ENCODE measurements around the gene CPVL.
"Not testable (repeated sequence)": the region's sequence is repeated elsewhere in the genome, so short reads cannot be mapped to it uniquely, and the experiment has no call there.

CPVL gene

DNA sequence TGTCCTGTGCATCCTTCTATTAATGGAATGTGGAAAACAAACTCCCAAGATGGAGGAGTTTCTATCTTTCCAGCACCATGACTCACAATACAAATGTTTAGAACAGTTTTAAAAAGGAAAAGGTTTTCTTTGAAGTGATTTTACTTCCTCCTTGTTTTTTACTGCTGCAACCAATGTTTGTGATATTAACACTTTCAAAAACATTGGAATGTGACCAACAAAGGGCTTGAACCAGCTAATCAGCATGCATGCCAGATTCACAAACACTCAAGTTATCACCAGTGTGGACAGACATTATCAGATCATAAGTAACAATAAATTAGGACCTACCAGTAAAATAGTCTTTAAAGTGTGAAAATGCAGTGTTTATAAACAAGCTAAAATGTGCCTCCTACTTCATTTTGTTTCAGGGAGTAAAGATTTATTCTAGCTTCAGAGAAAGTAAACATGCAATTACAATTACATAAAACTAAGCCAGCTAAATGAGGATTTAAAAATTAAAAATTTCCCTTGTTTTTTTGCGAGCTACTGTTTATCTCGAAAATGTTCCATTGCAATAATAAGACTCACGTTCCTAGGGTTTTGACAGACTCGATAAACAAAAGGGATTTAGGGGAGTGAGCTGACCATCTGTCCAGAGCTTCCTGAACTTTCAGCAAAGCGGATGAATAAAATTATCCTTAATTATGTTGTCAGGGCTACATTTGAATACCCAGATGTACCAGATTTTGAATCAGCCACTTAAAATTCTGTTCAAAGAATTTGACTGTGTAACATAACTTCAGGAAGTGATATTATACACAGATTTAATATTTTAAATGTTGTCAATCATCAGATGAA, 29.8 kb downstream of the CPVL start:
- DNase-seq, result no peak

DNA sequence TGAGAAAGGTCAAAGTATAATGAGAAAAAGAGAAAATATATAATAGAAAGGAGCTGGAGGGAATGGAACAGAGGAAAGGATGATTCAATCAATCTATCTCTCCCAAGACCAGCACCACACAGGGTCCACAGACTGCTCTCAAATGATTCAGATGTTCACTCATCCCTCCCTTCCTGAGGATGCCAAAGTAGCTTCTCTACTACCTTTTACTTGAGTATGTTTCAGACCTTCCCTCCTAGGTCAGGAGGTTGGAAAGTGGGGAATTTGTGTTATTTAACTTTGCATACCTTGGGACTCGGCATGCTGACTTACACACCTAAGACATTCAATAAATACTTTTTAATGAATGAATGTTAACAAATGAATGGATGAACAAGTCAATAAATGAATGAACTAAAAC, 30.6 kb downstream of the CPVL start:
- DNase-seq, result no peak

DNA sequence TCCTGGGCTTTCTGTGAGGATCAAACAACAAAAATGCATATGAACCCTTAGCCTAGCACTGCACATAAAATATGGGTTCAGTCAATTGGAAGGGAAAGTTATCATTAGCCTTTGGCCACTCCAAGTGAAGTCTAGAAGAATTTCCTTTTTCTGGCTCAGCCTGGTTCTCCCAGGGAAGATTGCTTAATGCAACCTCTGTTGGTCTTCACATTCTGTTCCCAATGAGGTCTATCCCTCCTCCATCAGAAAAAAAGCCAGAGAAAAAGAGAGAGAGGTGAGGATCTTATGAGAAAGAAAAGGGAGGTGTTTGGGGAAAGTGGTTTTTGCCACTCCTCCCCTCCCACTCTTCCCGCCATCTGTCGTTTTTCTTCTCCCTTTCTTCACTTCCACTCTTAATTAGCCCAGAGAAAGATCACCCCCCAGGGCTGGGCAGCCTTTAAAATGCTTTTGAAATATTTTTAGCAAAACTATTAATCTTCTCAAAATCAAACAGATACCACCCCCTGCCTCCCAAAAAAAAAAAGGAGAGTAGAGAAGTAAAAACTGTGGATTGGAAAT, 31.1 kb downstream of the CPVL start:
- no peak for DNase-seq

DNA sequence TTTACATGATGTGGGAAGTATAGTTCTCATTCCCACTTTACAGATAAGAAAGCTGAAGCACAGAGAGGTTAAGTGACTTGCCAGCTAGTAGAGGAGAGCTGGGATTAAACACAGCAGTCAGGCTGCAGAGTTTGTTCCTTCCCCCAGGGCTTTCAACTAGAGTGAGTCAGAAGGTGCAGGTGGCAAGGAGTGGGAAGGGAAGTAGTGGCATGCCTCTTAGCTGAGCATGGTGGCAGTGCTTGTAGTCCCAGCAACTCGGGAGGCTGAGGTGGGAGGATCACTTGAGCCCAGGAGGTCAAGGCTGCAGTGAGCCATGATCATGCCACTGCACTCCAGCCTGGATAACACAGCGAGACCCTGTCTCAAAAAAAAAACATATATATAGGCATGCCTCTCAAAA, 32.1 kb downstream of the CPVL start:
- DNase-seq, result not testable (repeated sequence)

DNA sequence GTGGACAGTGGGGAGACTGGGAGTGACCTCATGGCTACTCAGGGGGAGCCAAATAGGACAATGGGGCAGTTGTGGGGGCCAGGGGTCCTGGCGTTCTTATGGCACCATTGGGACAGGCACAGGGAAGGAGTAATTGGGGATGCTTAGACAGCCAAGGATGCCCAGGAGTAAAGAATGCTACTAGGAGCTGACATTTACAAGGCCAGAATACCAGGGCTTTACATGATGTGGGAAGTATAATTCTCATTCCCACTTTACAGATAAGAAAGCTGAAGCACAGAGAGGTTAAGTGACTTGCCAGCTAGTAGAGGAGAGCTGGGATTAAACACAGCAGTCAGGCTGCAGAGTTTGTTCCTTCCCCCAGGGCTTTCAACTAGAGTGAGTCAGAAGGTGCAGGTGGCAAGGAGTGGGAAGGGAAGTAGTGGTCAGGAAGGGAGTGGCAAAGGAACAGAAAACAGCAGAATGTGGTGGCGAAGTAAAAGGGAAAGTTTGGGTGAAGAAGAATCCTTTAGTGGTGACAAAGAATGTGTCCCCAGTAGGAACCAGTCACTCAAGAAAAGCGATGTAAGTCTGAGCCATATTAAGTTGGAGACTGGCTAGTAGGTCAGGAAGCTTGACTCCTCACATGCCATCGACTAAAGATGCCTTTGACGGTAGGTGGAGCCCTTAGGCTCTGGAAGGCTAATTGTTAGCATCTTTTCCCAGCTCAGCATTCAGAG, 32.8 kb downstream of the CPVL start:
- no peak for DNase-seq

DNA sequence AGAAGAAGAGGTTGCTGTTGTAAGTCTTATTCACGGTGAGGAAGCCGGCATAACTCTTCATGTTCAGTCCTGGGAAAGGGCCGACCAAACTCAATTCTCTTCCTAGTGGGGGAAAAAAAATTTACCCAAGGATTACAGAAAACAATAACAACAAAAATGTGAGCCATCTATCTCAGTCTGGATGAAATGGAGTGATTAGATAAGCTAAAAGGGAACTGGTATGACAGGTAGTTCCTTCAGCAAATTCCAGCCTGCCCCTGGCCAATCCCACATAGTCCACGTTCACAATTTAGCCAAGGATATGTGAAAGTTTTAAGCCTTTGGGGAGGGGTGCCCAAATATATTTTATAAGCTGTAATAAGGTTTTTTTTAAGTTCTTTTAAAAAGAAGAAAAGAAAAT, 33.6 kb downstream of the CPVL start:
- no peak for DNase-seq

DNA sequence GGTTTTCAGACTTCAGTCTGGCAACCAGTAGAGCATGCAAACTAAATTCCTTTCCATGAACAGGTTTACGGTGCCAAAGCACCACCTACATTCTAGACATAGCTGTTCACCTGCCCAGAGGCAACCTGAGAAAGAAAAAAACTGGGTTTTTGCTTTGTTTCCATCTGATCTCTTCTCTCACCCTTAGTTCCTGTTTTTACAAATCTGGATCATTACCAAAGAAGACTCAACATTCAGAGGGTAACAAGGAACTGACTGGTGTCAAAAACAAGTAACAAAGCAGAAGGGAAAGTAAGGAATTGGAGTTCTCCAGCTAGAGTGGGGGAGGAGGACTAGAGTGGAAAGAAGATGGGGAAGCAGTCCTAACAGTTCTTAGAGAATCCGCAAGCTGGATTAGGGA, 36.4 kb downstream of the CPVL start:
- DNase-seq, result no peak

DNA sequence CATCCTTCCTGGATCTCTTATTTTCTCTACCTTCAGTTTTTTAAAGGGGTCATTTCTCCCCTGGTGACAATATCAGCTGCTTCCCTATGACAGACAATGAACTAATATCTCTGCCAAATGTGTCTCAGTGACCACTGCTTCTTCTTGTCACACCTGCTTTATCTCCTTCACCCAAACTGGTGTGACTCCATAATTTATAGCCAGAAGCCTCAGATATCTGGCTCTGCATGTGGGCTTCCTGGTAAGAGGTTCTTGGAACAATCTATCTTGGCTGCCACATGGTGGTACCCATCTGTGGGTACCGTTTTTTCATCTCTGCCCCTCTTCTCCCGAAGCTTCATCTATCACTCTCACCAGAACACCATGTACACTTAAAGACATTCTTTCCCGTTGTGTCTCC, 37.0 kb downstream of the CPVL start:
- DNase-seq, result no peak

DNA sequence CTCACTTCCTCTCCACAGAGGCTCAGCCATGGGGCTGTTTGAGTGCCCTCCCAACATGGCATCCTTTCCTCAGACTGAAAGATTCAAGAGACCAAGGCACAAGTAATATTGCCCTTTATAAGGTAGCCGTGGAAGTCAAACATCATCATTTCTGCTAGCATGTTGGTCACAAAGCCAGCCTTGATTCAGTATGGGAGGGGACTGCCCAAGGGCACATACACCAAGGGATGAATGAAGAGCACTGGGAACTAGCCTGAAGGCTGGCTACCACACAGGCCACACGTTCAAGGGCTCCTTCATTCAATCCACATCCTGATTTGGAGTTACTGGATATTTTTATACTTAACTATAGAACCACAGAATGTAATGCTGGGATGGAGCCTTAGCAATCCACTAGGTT, 39.3 kb downstream of the CPVL start:
- no peak for DNase-seq

DNA sequence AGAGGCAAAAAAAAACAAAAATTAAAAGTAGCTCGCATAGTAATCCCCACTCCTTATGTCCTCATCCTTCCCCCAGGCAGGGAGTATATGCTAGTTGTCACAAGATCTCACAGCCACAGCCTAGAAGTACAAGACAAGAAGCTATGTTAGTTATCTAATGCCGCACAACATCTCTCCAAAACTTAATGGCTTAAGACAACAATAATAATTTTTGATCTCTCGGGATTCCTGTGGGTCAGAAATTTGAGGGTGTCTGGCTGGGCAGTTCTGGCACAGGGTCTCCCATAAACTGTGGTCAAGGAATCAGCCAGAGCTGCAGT, 39.7 kb downstream of the CPVL start:
- no peak for DNase-seq

DNA sequence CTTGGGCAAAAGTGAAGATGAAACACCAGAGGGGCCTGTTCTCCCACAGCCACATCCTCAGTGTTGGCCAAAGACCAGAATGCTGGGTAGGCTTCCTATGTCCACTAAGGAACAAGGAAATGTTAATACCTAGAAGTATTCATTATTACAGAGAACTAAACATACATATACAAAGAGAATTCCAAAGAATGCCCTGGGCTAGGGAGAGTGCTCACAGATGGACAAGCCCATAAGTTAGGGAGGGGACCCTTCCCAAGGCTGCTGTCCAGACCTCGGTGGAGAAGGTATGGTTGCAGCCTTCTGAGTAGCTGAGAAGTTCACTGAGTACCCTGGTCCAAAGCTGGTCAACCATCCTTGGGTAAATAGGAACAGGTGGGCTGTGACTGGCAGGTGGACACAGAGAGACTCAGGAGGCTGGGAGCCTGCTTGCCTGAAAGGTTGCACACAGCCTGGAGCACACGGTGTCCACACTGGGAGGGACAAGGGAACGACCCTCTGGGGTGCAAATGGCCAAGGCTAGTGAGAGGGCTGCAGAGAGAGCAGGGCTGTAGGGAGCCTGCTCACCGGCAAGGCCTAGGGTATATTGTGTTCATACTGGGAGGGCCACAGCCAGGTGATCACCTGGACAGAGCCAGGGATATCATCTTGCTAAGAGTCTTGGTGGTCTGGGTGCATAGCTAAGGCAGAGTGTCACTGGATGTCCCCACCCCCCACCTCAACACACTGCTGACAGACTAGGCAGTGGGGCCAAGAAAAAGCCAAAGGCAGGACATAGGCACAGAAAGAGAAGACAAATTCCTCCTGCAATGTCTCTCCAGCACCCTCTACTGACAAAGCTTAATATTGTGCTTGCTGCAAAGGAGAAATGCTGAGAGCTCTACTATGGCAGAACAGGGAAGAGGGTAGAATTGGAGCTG, 40.3 kb downstream of the CPVL start:
- peak; percentile 59 for DNase-seq

DNA sequence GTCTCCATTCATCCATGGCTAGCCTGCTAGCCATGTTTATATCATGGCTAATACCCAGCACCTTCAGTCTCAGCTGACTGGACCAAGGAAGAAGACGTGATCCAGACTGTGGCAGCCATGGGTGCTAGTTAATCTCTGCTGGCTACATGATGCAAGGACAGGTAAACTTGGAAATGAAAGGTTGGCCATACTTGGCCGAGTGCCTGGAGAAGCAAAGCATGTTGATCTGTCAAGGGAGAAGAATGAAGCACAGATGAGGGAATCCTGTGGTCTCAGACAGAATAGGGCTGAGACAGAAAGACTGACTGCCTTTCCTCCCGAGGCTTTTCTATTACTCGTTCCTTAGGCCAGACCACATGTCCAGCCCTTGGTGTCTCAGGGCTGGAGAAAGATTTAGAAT, 41.1 kb downstream of the CPVL start:
- no peak for DNase-seq

DNA sequence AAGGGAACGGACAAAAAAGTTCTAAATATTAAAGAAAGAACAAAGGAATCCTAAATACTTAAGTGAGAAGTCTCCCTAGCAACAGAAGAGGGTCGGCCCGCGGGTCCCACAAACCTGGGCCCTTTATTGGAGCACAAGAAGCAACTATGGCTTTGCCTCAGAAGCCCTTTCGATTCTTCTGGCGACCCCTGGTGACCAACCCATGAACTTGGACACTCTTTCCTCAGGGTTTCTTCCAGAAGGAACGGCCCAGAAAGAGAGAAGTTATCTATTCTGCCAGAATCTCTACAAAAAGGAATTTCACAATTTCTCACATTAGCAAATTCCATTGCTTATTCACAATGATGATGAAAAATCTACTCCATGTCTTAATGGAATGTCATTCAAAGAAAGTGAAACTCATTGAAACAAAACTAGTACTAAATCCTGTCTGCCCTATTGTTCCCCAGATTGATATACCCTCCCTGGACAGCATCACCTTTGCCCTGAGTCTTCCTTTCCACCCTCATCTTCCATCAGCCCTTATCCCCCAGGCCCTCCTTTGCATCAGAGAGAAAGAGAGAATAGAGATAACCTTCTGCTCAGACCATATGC, 43.7 kb downstream of the CPVL start:
- DNase-seq, result peak; percentile 64

DNA sequence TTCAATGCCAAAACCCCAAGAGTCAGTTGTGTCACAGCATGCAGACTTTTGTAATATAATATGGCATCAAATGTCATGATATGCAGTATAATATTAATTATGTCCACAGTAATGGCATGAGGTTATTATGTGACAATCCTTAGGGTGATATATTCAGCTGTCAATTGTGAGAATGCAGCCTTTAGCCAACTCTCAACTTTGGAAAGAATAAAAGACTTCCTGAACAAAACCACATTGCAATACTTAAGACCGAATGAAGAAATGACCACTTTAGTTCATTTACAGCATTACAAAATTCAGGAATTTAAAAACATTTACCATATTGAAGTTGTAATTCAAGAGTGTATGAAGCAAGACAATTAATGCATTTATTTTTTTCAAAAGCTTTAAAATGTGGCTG, 45.4 kb downstream of the CPVL start:
- DNase-seq, result no peak

DNA sequence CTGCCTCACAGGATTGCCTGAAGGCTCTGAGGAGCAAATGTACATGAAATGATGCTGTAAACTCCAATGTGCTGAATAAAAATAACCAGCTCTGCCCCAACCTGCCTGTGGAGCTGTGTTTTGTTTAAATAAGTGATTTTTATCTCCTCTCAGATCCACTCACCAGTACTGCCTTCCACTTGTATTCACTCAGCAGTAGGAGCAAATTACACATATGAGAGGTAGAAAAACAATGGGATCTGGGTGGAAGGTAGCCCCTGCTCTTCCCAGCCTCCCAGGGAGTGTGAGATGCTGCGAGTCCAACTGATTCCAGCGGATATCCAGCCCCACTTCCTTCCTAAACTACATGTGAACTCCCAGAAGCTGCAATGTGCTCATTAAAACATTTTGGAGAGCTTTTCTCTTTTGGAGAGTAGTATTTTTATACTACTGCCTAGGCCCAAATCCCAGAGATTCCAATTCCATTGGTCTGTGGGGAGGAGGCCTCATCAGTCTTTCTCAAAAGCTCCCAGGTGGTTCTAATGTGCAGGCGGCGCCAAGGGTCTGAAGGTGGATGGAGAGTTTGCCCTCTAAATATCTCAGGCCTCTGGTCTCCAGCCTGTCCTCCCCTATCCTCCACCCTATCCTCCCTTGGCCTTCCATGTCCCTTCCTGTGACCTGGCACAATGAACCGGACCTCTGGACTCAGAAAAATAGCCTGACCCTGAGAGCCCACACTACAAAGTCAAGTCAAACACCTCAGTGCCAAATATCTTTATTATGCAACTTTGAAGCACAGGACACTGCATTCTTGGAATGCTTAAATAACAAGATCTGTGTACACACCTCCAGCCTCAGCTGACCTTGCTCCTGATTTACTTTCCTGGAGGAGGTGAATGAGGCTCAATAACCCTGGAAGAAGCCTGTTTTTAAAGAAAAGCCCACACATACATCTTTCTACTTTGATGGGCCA, 46.2 kb downstream of the CPVL start:
- no peak for DNase-seq

DNA sequence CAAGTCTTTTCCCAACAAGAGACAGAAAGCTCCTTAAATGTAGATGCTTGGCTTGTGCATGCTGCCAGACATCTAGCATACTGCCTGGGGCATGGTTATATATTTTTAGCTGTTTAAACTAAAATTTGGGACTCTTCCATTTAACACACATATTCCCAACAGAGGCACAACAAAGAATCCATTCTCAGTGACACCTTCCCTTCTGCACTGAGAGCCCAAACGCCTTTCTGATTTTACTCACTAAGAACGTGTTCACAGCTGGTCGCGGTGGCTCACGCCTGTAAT, 49.9 kb downstream of the CPVL start:
- no peak for DNase-seq

DNA sequence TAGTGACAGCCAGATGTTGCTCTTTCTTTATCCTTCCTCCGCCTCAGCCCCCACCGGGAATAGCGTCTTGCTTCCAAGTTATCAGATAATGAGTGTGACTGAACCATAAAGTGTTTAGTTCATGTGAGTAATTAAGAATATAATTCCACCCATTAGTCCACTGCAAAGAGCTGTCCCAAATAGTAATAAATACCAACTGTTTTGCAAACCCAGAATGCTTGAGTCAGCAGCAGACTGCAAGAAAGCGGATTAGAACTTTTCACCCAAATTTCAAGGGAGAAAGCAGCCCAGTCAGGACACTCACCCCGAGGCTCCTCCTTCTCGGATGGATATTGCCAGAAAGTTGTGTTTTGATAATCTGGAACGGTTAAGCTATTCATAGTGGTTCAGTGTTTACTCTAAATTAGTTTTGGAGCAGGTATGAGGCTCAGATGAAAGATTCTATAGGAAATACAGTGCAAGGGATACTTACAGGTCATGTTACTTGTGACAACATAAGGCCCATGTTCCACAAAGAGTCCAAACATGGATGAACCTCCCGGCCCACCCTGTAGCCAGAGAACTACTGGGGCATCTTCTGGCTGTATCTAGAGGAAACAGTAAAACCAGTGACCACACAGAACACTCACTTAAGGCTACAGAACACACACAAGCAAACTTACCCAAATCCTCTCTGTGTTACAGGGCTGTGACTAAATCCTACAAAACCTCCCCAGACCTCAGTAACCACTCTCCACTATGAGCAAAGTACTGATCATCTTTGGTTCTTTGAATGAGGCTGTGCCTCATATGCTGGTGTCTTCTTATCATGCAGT, 50.5 kb downstream of the CPVL start:
- DNase-seq, result no peak

DNA sequence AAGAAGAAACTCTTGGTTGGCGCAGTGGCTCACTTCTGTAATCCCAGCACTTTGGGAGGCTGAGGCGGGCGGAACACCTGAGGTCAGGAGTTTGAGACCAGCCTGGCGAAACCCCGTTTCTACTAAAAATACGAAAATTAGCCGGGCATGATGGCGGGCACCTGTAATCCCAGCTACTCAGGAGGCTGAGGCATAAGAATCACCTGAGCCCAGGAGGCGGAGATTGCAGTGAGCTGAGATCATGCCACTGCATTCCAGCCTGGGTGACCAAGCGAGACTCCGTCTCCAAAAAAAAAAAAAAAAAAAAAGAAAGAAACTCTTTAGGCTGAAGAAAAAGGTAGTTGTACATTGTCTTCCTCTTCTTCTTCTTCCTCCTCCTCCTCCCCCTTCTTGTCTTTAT, 53.2 kb downstream of the CPVL start:
- DNase-seq, result not testable (repeated sequence)

DNA sequence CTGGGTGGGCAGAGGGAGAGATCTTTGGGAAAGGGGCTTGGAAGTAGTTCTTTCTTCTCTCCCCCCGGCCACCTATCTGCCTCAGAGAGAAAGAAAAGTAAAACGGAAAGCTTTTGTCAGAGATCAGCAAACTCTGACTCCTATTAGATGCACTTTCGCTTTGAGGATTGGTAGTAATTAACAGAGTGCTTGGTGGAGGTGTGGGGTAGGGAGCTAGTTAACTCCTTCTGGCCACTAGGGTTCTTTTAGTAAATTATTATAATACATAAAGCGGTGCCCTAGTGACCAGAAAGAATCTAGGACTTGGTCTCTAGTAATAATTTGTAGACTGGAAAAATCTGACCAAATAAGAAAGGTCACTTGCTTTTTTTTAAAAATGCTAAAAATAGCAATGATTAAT, 54.6 kb downstream of the CPVL start:
- DNase-seq, result no peak

DNA sequence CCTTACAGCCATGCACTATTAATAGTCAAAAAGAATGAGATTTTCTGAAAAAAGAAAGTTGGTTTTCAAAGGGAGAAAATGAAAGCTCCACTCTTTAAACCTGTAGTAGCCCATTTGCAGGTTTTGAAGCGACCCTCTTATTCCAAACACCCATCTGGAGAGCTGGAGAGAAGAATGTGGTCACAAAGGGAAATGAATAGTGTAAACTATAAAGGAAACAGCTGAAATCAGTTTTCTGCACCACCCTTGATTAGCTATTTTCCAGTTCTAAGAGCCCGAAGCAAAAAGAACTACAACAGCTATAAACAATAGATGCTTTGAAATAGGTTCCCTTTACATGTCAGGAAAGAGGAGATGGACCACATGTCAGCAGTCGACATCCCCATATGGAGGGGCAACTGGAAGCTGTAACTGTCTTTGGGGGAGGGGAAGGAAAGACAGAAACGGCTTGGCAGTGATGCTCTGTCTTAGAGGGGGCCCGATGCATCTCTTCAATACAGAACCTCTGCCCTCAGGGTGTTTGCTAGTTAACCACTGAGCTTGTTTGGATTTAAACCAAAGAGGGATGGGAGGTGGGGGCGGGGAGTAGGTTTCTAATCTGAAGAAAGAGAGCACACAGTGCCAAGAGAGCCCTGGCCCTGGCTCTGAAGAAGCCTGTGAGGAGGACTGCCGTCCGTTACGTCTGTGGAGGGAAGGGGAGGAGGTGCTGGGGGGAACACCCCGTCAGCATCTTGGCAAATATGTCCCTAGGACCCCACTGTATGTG, 55.3 kb downstream of the CPVL start:
- DNase-seq, result no peak
